Central memory CD8-positive, alpha-beta T cell (primary cell): Measurements from ENCODE around the gene RBM39.
"Not testable (repeated sequence)": the region's sequence is repeated elsewhere in the genome, so short reads cannot be mapped to it uniquely, and the experiment has no call there.

ENCODE experiments used
- ATAC-seq: fragments of 150-1000 bp; cut with Tn5 transposase; replicated peaks from 2 replicates; pipeline ENCODE4 v1.10.0; 2022; ENCODE audit warnings: mild to moderate bottlenecking, moderate FRiP score, moderate number of reproducible peaks; ENCODE audit not compliant: poor library complexity, severe bottlenecking; ENCODE audit errors: extremely low read depth
- DNase-seq, 2 donors: peaks; one replicate each; pipeline ENCODE4 v3.0.0; 2021; ENCODE audit warnings: low spot score in 2 of 2
- H3K27ac Mint-ChIP-seq: one replicate; pipeline ENCODE4 v1.8.0; 2022; ENCODE audit warnings: low read depth, mild to moderate bottlenecking, moderate library complexity, mixed read lengths
- H3K27me3 Mint-ChIP-seq: one replicate; pipeline ENCODE4 v1.8.0; 2022; ENCODE audit warnings: mixed read lengths
- H3K36me3 Mint-ChIP-seq: one replicate; pipeline ENCODE4 v1.8.0; 2022; ENCODE audit warnings: mild to moderate bottlenecking, moderate library complexity, mixed read lengths; ENCODE audit not compliant: insufficient read depth
- H3K4me1 Mint-ChIP-seq: one replicate; pipeline ENCODE4 v1.8.0; 2022; ENCODE audit warnings: mixed read lengths
- H3K4me3 Mint-ChIP-seq: one replicate; pipeline ENCODE4 v1.8.0; 2022; ENCODE audit warnings: mild to moderate bottlenecking, moderate library complexity, mixed read lengths
- H3K9me3 Mint-ChIP-seq: one replicate; pipeline ENCODE4 v1.8.0; 2022; ENCODE audit warnings: mixed read lengths

Gene RBM39

GRCh38 chr20:35706591-35707529 lies 35.2 kb downstream of the RBM39 start:
- not testable (repeated sequence) for DNase-seq, H3K4me3 Mint-ChIP-seq, ATAC-seq, H3K9me3 Mint-ChIP-seq, H3K27me3 Mint-ChIP-seq, H3K27ac Mint-ChIP-seq
- Mint-ChIP-seq H3K36me3 (peaks cover 86% of the 10 kb centered on the region), H3K4me1 (peaks cover 39% of the 10 kb centered on the region)

GRCh38 chr20:35705894-35706293 lies 36.2 kb downstream of the RBM39 start:
- not testable (repeated sequence) for DNase-seq, H3K4me3 Mint-ChIP-seq, H3K9me3 Mint-ChIP-seq, H3K27me3 Mint-ChIP-seq, H3K27ac Mint-ChIP-seq, ATAC-seq
- Mint-ChIP-seq H3K36me3 (peaks cover 82% of the 10 kb centered on the region), H3K4me1 (peaks cover 30% of the 10 kb centered on the region)

GRCh38 chr20:35704514-35705261 lies 37.4 kb downstream of the RBM39 start:
- no peak for DNase-seq
- Mint-ChIP-seq H3K4me1 (peaks cover 34% of the 10 kb centered on the region), H3K4me3 (no peak overlapping the region), H3K9me3 (no peaks in the 10 kb centered on the region), H3K27me3 (no peaks in the 10 kb centered on the region), H3K27ac (peak overlapping the region; percentile 76), H3K36me3 (peaks cover 78% of the 10 kb centered on the region)
- no peak for ATAC-seq

GRCh38 chr20:35702824-35703695 lies 39.0 kb downstream of the RBM39 start:
- Mint-ChIP-seq H3K4me1 (peaks cover 33% of the 10 kb centered on the region), H3K27ac (peak overlapping the region; percentile 76), H3K27me3 (no peaks in the 10 kb centered on the region), H3K36me3 (peaks cover 77% of the 10 kb centered on the region), H3K9me3 (no peaks in the 10 kb centered on the region), H3K4me3 (peak overlapping the region; percentile 38)
- DNase-seq: no peak
- no peak for ATAC-seq

- peak overlapping the region; percentile 59 for H3K27ac Mint-ChIP-seq
- peaks cover 83% of the 10 kb centered on the region for H3K36me3 Mint-ChIP-seq
- peaks cover 42% of the 10 kb centered on the region for H3K4me1 Mint-ChIP-seq
- H3K27me3 Mint-ChIP-seq: no peaks in the 10 kb centered on the region
- ATAC-seq (no peak), DNase-seq (no peak)
- H3K4me3 Mint-ChIP-seq: peak overlapping the region; percentile 99
- no peaks in the 10 kb centered on the region for H3K9me3 Mint-ChIP-seq
Measured at GRCh38 chr20:35702051-35702823, 39.8 kb downstream of the RBM39 start.

DNA sequence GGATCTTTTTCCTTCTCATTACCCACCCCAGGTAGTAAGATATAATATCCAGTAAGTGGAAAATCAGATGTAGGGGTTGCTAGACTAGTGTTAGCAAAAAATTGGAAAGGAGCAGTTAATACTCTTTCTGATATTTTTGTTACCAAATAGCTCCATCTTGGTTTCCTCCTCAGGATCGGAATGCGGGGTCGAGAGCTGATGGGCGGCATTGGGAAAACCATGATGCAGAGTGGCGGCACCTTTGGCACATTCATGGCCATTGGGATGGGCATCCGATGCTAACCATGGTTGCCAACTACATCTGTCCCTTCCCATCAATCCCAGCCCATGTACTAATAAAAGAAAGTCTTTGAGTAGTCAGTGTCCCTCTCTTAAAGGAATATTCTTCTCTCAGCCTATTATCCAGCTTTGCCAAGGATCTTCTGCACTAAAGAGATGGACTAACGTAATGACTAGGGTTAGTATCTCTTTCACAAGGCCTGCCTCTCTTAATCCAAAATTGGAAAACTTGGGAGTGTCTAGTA lies 41.4 kb downstream of the RBM39 start:
- peak overlapping the region; percentile 99 for H3K4me3 Mint-ChIP-seq
- peaks cover 69% of the 10 kb centered on the region for H3K36me3 Mint-ChIP-seq
- H3K4me1 Mint-ChIP-seq: peaks cover 43% of the 10 kb centered on the region
- peak overlapping the region; percentile 98 for H3K27ac Mint-ChIP-seq
- H3K9me3 Mint-ChIP-seq: no peaks in the 10 kb centered on the region
- DNase-seq: no peak
- no peaks in the 10 kb centered on the region for H3K27me3 Mint-ChIP-seq
- ATAC-seq: no peak

DNA sequence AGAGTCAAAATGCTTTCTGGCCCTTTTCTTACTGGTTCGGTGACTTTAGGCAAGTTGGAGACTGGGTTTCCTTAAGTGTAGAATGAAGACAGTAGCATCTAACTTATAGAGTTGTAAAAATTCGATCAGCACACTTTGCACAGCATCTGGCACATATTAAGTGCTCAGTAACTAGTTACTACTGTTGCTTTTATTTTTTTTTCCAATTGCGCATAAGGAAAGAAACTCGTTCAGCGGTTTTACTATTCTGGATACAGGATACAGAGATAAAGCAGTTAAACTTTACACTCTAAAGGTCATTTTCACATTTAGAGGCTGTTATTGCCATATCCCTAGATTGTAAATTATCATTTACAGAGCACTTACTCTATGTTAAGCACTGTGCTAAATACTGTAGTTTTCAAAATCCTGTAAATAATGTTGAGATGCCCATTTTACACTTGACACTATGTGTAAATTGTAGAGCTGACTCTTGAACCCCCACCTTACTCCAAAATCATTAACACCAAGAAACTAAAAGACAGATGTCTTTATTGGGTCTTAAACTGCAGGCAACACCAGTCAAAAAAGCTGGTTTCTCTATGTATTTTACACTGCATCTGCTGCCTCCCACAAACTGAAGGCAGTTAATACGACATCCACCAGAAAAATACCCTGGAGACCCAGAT lies 42.0 kb downstream of the RBM39 start:
- Mint-ChIP-seq H3K27me3 (no peaks in the 10 kb centered on the region), H3K36me3 (peaks cover 68% of the 10 kb centered on the region), H3K9me3 (no peaks in the 10 kb centered on the region), H3K4me3 (peak overlapping the region; percentile 99), H3K27ac (peak overlapping the region; percentile 98), H3K4me1 (peaks cover 46% of the 10 kb centered on the region)
- ATAC-seq: no peak
- no peak for DNase-seq

- peak within 1 kb of the TSS; percentile 98 for H3K27ac Mint-ChIP-seq
- no peaks in the 10 kb centered on the region for H3K27me3 Mint-ChIP-seq
- peaks cover 42% of the 10 kb centered on the region for H3K4me1 Mint-ChIP-seq
- H3K4me3 Mint-ChIP-seq: peak within 1 kb of the TSS; percentile 99
- peaks cover 63% of the 10 kb centered on the region for H3K36me3 Mint-ChIP-seq
- H3K9me3 Mint-ChIP-seq: no peaks in the 10 kb centered on the region
- DNase-seq (peak; percentile 67 to 72), ATAC-seq (peak; percentile 93)
Measured at GRCh38 chr20:35699127-35699956, 42.7 kb downstream of the RBM39 start, which contains the start of the genes NFS1 and ROMO1. TSS of gene NFS1 (minus strand) at chr20:35699352. CDS start at chr20:35699288, 64 bp downstream. TSS of gene ROMO1 (plus strand) at chr20:35699405. CDS start at chr20:35699633, 228 bp downstream.

DNA sequence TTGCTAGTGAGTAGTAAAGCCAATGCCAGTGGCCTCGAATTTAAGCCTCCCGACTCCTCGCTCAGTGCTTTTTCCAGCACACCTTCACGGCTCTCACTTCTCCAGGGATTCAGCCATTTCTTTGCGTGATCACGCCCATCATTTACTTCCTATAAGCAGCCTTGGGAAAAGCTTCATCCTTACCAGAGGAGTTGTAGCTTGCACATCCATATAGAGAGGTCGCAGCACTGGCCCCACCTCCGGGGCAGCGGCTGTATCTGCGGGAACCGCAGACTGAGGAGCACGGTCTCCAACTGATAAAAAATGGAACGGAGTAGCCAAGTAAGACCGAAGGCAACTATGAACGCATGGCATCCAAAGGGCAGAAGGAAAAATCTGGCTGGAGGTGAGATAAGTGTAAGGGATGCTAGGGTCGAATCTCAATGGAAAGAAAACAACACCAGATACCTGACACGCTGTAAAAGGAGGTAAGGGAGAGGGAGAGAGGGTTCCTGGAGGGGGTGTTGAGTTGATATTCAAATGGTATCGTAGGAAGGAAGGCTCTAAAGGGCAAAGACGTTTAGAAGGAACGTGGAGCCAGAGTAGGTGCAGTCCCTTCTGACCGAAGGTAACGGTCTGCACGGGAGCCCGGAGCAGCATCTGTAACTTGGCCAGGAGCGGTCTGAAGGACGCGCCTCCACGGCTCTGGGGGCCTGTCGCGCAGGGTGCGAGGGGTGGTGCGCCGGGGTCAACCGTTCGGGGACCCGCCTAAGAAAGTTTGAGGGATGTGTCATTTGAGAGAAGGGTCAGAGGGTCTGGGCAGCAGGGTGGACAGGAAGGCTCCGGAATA lies 43.5 kb downstream of the RBM39 start:
- DNase-seq: no peak
- H3K27me3 Mint-ChIP-seq: no peaks in the 10 kb centered on the region
- H3K4me1 Mint-ChIP-seq: peaks cover 38% of the 10 kb centered on the region
- H3K9me3 Mint-ChIP-seq: no peaks in the 10 kb centered on the region
- ATAC-seq: peak; percentile 31
- H3K4me3 Mint-ChIP-seq: peak overlapping the region; percentile 99
- peak overlapping the region; percentile 98 for H3K27ac Mint-ChIP-seq
- H3K36me3 Mint-ChIP-seq: peaks cover 58% of the 10 kb centered on the region
